GM21515 (cell line): Measurements from ENCODE around the gene UGT2B11.
"Not testable (repeated sequence)": the region's sequence is repeated elsewhere in the genome, so short reads cannot be mapped to it uniquely, and the experiment has no call there.

Source experiments
- ATAC-seq: cut with Tn5 transposase; IDR thresholded peaks from one replicate; pipeline ENCODE4 v1.9.1; 2021; ENCODE audit not compliant: unreplicated experiment

The UGT2B11 gene

DNA sequence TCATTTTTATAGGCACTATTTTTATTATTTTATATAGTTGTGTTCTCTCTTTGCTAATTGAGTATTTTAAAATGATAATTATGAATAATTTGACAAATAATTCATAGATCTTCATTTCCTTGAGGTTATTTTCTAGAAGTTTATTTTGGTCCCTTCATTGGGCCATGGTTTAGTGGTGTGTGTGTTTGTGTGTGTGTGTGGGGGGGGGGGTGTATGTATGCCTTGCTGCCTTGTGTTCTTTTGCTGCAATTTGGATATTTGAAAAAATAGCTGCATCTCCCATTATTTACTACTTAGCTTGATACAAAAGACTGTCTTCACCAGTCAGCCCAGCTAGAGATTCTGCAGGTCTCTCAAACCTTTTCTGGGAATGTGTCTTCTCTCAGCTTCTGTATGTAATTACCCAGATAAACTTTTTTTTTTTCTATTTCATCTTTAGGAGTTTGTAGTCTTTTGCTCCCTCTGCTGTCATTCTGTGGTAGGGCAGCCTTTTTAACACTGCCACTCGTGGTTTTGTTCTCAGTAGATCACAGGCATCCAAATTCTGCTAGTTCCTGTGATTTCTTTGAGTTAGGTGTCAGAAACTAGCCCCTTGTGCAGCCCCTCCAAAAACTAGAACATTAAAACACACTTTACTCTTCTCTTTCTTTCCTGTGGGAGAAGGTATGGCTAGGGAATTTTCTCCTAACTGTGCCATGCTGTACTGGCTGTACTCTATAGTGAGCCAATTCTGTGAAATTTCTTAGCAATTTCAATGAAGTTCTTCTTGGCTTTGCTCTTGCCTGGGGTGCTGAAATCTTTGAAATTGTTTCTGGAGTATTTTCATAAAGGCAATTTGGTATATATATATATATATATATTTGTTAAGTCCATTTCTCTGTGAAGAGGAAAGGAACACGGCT, 44.1 kb downstream of the UGT2B11 start:
- peak; percentile 72 for ATAC-seq

DNA sequence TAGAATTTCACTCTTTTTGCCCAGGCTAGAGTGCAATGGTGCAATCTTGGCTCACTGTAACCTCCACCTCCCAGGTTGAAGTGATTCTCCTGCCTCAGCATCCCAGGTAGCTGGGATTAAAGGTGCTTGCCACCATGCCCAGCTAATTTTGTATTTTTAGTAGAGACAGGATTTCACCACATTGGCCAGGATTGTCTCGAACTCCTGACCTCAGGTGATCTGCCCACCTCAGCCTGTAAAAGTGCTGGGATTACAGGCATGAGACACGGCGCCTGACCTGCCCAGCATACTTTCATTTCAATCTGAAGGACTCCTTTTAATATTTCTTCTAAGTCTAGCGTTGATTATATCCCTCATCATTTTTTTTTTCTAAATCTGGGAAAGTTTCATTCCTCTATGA, 45.4 kb downstream of the UGT2B11 start:
- not testable (repeated sequence) for ATAC-seq

DNA sequence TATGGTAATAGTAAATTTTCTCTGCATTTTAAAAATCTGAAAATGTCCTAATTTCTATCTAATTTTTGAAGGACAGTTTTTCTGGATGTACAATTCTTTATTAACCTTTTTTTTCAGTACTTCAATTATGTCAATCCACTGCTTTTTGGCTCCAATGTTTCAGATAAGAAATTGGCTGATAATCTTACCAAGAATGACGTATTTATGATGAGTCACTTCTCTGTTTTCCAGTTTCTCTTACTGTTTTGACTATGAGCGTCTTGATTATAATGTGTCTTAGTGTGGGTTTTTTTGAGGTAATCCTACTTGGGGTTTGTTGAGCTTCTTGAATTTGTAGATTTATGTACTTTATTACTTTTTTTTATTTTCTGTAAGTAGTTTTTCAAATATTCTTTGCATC, 47.2 kb downstream of the UGT2B11 start:
- no peak for ATAC-seq

DNA sequence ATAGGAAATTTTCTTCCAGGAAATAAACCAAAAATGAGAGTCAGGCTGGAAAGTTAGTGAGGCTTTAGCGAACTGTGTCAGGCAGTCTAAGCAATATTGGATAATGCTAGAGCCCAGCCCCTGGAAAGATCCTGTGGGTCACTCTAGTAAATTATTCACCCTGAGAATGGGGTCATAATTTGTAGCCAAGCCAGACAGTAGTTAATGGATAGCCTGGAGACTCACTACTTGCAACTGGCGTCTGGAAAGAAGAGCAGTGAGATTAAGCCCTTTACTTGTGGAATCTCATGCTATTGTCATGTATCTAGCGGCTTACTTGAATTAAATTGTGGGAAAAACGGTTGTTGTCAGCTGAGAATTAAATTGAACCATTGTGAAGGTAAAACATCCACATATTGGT, 48.2 kb downstream of the UGT2B11 start:
- not testable (repeated sequence) for ATAC-seq

DNA sequence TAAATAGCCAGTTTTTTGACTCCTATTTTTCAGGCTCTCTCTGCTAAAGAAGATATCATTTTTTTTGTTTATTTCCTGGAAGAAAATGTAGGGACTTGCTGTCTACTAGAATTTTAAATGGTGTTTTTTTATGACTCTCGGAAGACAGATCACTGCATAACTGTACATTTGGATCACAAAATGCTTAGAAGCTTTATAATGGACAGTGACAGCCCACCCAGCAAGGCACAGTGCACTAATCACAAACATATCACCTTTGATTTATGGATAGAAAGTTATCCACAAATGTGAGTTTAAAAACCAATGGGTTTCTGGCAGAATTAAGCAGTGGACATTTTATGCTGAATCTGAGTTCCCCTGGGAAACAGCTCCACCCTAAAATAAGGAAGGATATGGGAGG, 48.8 kb downstream of the UGT2B11 start:
- ATAC-seq: not testable (repeated sequence)

DNA sequence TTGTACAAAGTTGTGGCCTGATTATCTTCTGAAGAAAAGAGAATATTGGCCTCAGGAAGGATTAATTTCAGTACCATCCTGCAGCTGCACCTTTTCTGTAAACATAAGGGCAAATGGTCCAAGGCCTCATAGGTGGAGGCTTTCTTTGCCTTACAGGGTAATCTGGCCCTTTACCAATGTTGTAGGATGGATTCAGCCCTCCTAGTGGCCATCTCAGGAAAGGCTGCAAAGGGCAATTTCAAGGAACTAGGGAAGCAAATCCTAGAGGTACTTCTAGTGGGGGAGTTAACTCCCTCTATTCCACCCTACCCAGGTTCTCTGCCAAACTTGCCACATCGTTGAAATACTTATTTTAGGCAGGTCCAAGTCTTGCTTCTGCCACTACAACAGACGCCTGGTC, 57.6 kb downstream of the UGT2B11 start:
- no peak for ATAC-seq

DNA sequence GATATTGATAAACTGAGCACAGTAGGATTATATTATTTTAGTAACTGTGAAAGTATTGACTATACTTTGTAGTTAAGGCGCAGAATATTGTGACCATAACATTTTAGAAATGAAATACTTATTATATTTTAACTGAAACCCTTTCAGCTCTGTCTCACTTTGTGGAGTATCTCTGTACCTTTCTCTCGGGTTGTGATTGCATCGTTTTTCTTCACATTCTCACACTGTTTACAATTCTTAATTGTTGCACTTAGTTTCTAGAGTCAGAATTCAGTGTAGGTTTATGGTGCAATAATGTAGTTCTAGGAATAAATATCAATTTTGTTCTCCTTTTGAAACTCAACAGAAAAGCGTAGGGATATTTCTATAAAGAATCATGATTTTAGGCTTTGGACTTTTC, 60.5 kb downstream of the UGT2B11 start:
- ATAC-seq: no peak
